ENCODE data around the gene ERG28. TPM values are rescaled to one million over a fixed set of nuclear protein-coding genes. Genes with fewer than 3 reads are reported as not detected.

The ERG28 gene
- total RNA-seq, 1 donor = 8.7 TPM

- no peak for TF ChIP-seq CTCF (IDR thresholded peaks at IDR 0.05; ENCODE audit: insufficient read depth, low read length)
- no peak overlapping the region for H3K4me3 ChIP-seq (ENCODE audit: low read depth, low read length)
- no peak for DNase-seq (ENCODE audit: low read depth)
Observed at GRCh38 chr14:75615200-75615599, 45.5 kb downstream of the ERG28 start.

- no peak for TF ChIP-seq CTCF (IDR thresholded peaks at IDR 0.05; ENCODE audit: insufficient read depth, low read length)
- no peak overlapping the region for H3K4me3 ChIP-seq (ENCODE audit: low read depth, low read length)
- no peak for DNase-seq (ENCODE audit: low read depth)
Observed at GRCh38 chr14:75614179-75614578, 46.5 kb downstream of the ERG28 start.

- DNase-seq (ENCODE audit: low read depth) = no peak
- H3K4me3 ChIP-seq (ENCODE audit: low read depth, low read length) = no peak overlapping the region
- TF ChIP-seq CTCF (IDR thresholded peaks at IDR 0.05; ENCODE audit: insufficient read depth, low read length) = no peak
Observed at GRCh38 chr14:75612157-75612556, 48.5 kb downstream of the ERG28 start.

- no peak for DNase-seq (ENCODE audit: low read depth)
- no peak for TF ChIP-seq CTCF (IDR thresholded peaks at IDR 0.05; ENCODE audit: insufficient read depth, low read length)
- no peak overlapping the region for H3K4me3 ChIP-seq (ENCODE audit: low read depth, low read length)
Observed at GRCh38 chr14:75610834-75611233, 49.8 kb downstream of the ERG28 start.

GRCh38 chr14:75609606-75610475 is 50.8 kb downstream of the ERG28 start:
- H3K4me3 ChIP-seq (ENCODE audit: low read depth, low read length) = no peak overlapping the region
- DNase-seq (ENCODE audit: low read depth) = no peak
- TF ChIP-seq CTCF (IDR thresholded peaks at IDR 0.05; ENCODE audit: insufficient read depth, low read length) = no peak

- H3K4me3 ChIP-seq (ENCODE audit: low read depth, low read length) = no peak overlapping the region
- no peak for DNase-seq (ENCODE audit: low read depth)
- TF ChIP-seq CTCF (IDR thresholded peaks at IDR 0.05; ENCODE audit: insufficient read depth, low read length) = no peak
Observed at GRCh38 chr14:75609116-75609515, 51.6 kb downstream of the ERG28 start.
